B cell (primary cell): ENCODE results near the gene TMEM205. TPM values are rescaled to one million over a fixed set of nuclear protein-coding genes. Genes with fewer than 3 reads are reported as not detected.

Experiments
- ATAC-seq: fragments of 200-7000 bp; cut with Tn5 transposase; one replicate; pipeline ENCODE4 v1.10.0; 2021; ENCODE audit warnings: low read depth, mild to moderate bottlenecking, moderate number of reproducible peaks, moderate library complexity
- CTCF ChIA-PET: fragments of 350-600 bp; sonication (Branson Sonifier 250); formaldehyde crosslinking; loops from one replicate; lab custom pipeline; 2021; ENCODE audit warnings: antibody characterized with exemption, inconsistent platforms; lab: Charles Lee
- POLR2A ChIA-PET: fragments of 350-600 bp; sonication (Branson Sonifier 250); formaldehyde crosslinking; loops from one replicate; lab custom pipeline; 2021; ENCODE audit warnings: antibody characterized with exemption; lab: Charles Lee
- DNase-seq: peaks from one replicate; pipeline ENCODE4 v3.0.0; 2013
- H2AFZ ChIP-seq: 2 replicates; pipeline ENCODE4 v1.6.1; 2012; ENCODE audit warnings: mild to moderate bottlenecking, low read depth, low read length; ENCODE audit not compliant: insufficient read depth, poor library complexity, severe bottlenecking
- H3K27ac ChIP-seq, 2 donors: 1 replicate in 1 of 2; 2 replicates in 1 of 2; pipeline ENCODE4 v1.5.1; 2012 to 2013; ENCODE audit warnings: low read length in 2 of 2, mild to moderate bottlenecking in 2 of 2, moderate library complexity in 1 of 2
- H3K27me3 ChIP-seq, 4 experiments: fragments of 200-600 bp in 1 of 4; sonication (generic) in 1 of 4; replicated peaks in 1 of 4; 1 replicate in 2 of 4; 2 replicates in 2 of 4; pipeline versions ENCODE4 v1.6.1 to v1.7.0; 2013 to 2016; ENCODE audit warnings: low read length in 3 of 4, mild to moderate bottlenecking in 2 of 4, mixed read lengths in 1 of 4, moderate library complexity in 1 of 4; ENCODE audit not compliant: insufficient read depth in 4 of 4, control insufficient read depth in 3 of 4; ENCODE audit errors: control extremely low read depth in 1 of 4
- H3K36me3 ChIP-seq, 2 experiments: replicated peaks in 1 of 2; 1 replicate in 1 of 2; 2 replicates in 1 of 2; pipeline versions ENCODE4 v1.6.1 to v1.7.1; 2013; ENCODE audit warnings: low read length in 1 of 2; ENCODE audit not compliant: insufficient read depth in 2 of 2, control insufficient read depth in 1 of 2; ENCODE audit errors: control extremely low read depth in 1 of 2, extremely low read depth in 1 of 2
- H3K4me1 ChIP-seq, 2 donors: fragments of 200-600 bp in 1 of 2; sonication (generic) in 1 of 2; 1 replicate in 1 of 2; 2 replicates in 1 of 2; pipeline versions ENCODE4 v1.5.1 to v1.6.1; 2013 to 2017; ENCODE audit warnings: low read length in 2 of 2; ENCODE audit not compliant: control insufficient read depth in 2 of 2, insufficient read depth in 2 of 2
- H3K4me2 ChIP-seq: replicated peaks from 2 replicates; pipeline ENCODE3; 2012; ENCODE audit warnings: mild to moderate bottlenecking, low read depth, low read length; ENCODE audit not compliant: poor library complexity, severe bottlenecking
- H3K4me3 ChIP-seq, 5 experiments: fragments of 200-600 bp in 1 of 5; sonication (generic) in 1 of 5; 1 replicate in 3 of 5; 2 replicates in 2 of 5; pipeline versions ENCODE4 v1.5.1 to v1.7.0; 2011 to 2016; ENCODE audit warnings: low read length in 4 of 5, mild to moderate bottlenecking in 4 of 5, low read depth in 2 of 5, control low read depth in 1 of 5, moderate library complexity in 1 of 5; ENCODE audit not compliant: insufficient read depth in 1 of 5; ENCODE audit errors: control extremely low read depth in 1 of 5, extremely low read depth in 1 of 5
- H3K79me2 ChIP-seq: fragments of 200-600 bp; sonication (generic); one replicate; pipeline ENCODE4 v1.6.0; 2016; ENCODE audit warnings: low read length; ENCODE audit not compliant: control insufficient read depth, insufficient read depth
- H3K9ac ChIP-seq: fragments of 200-600 bp; sonication (generic); 2 replicates; pipeline ENCODE4 v1.6.1; 2017; ENCODE audit warnings: mild to moderate bottlenecking, low read length, moderate library complexity
- H3K9me3 ChIP-seq, 3 donors: one replicate each; pipeline versions ENCODE4 v1.6.1 to v1.7.1; 2013; ENCODE audit warnings: low read length in 2 of 3; ENCODE audit not compliant: control insufficient read depth in 2 of 3, insufficient read depth in 1 of 3; ENCODE audit errors: control extremely low read depth in 1 of 3
- H4K20me1 ChIP-seq: 2 replicates; pipeline ENCODE4 v1.6.0; 2012; ENCODE audit warnings: mild to moderate bottlenecking, low read length; ENCODE audit not compliant: insufficient read depth, control insufficient read depth, poor library complexity, severe bottlenecking
- H3K27ac Mint-ChIP-seq: one replicate; pipeline ENCODE4 v1.8.0; 2021; ENCODE audit warnings: mixed read lengths
- H3K27me3 Mint-ChIP-seq: one replicate; pipeline ENCODE4 v1.8.0; 2021; ENCODE audit warnings: mixed read lengths
- H3K4me1 Mint-ChIP-seq: one replicate; pipeline ENCODE4 v1.8.0; 2021; ENCODE audit warnings: mixed read lengths
- H3K4me3 Mint-ChIP-seq: one replicate; pipeline ENCODE4 v1.8.0; 2021; ENCODE audit warnings: mixed read lengths
- H3K9me3 Mint-ChIP-seq: one replicate; pipeline ENCODE4 v1.8.0; 2022; ENCODE audit warnings: mixed read lengths; ENCODE audit not compliant: insufficient read depth
- EZH2 ChIP-seq: IDR thresholded peaks from 2 replicates; pipeline ENCODE4 v1.6.1; 2012; ENCODE audit warnings: borderline replicate concordance, low read depth, mild to moderate bottlenecking, moderate library complexity, low read length; ENCODE audit not compliant: insufficient read depth, poor library complexity, severe bottlenecking
- WGBS: methylation state at CpG from one replicate; pipeline ENCODE4 v1.1.5; 2013; ENCODE audit warnings: missing lambda C conversion rate; ENCODE audit not compliant: insufficient coverage; 5-methylcytosine and 5-hydroxymethylcytosine counted together
- intact Hi-C: fragments of 100-400 bp; cut with micrococcal nuclease; formaldehyde crosslinking; loops from one replicate; pipeline ENCODE4 v1.10.0; 2022
- polyA plus RNA-seq: library from polyadenylated mRNA; depleted of rRNA; stranded (reverse); fragments of >200 nt; gene quantifications from 2 replicates; pipeline ENCODE4 v1.2.3, GENCODE V29; 2012
- total RNA-seq, 2 donors: library from RNA; stranded (reverse); fragments of 120-200 nt in 1 of 2; gene quantifications; 1 replicate in 1 of 2; 2 replicates in 1 of 2; pipeline versions ENCODE4 v1.2.3 to v1.2.4, GENCODE V29; 2013 to 2022
- TF ChIP-seq, protein P1 (sequence below): fragments of 200-600 bp; IDR thresholded peaks from one replicate; pipeline ENCODE4 v1.8.0; 2022; ENCODE audit warnings: antibody characterized with exemption, mild to moderate bottlenecking

The TMEM205 gene
- total and polyA plus RNA-seq, 2 donors (not counting 1 experiment from before 2014, with no cell fraction given) = 48.5 to 152 TPM

DNA sequence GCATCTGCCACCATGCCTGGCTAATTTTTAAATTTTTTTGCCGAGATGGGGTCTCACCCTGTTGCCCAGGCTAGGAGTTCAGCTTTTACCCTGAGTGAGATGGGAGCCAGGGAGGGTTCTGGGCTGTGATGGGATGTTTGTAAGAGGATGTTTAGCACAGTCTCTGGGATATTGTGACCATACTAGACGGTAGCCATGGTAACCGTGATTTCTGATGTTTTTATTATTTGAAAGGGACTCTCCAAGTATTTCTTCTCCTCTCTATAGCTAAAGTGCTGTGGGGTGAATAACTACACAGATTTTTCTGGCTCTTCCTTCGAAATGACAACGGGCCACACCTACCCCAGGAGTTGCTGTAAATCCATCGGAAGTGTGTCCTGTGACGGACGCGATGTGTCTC, 39.7 kb downstream of the TMEM205 start:
- no peak overlapping the region for H3K27ac ChIP-seq
- H3K4me3 ChIP-seq = no peak overlapping the region
- Mint-ChIP-seq H3K4me1 (no peaks in the 10 kb centered on the region), H3K27ac (no peak overlapping the region), H3K4me3 (no peak overlapping the region), H3K27me3 (peaks cover 12% of the 10 kb centered on the region), H3K9me3 (no peaks in the 10 kb centered on the region)
- WGBS = 76% methylated on average over 3 of the region's 9 CpGs
- H3K36me3 ChIP-seq = no peaks in the 10 kb centered on the region
- H2AFZ ChIP-seq = no peak overlapping the region
- TF ChIP-seq, protein P1, sequence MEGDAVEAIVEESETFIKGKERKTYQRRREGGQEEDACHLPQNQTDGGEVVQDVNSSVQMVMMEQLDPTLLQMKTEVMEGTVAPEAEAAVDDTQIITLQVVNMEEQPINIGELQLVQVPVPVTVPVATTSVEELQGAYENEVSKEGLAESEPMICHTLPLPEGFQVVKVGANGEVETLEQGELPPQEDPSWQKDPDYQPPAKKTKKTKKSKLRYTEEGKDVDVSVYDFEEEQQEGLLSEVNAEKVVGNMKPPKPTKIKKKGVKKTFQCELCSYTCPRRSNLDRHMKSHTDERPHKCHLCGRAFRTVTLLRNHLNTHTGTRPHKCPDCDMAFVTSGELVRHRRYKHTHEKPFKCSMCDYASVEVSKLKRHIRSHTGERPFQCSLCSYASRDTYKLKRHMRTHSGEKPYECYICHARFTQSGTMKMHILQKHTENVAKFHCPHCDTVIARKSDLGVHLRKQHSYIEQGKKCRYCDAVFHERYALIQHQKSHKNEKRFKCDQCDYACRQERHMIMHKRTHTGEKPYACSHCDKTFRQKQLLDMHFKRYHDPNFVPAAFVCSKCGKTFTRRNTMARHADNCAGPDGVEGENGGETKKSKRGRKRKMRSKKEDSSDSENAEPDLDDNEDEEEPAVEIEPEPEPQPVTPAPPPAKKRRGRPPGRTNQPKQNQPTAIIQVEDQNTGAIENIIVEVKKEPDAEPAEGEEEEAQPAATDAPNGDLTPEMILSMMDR = no peak
- TF ChIP-seq EZH2 = no peak
- H3K27me3 ChIP-seq = peaks cover 0 to 2% (median 0%) of the 10 kb centered on the region in 4 experiments
- ChIA-PET CTCF (no interaction called here), POLR2A (no interaction called here)
- H3K9ac ChIP-seq = no peak overlapping the region
- no peak for DNase-seq
- H4K20me1 ChIP-seq = no peaks in the 10 kb centered on the region
- H3K4me1 ChIP-seq = no peaks in the 10 kb centered on the region
- H3K79me2 ChIP-seq = no peaks in the 10 kb centered on the region
- intact Hi-C loops = no loop called here
- no peak overlapping the region for H3K4me2 ChIP-seq
- peaks cover 0 to 5% (median 0%) of the 10 kb centered on the region in 3 donors for H3K9me3 ChIP-seq
- no peak for ATAC-seq

GRCh38 chr19:11304936-11305335, 41.1 kb downstream of the TMEM205 start:
- CTCF ChIA-PET = interaction anchor here (0.6 to 1.5 kb wide), 2 partner anchors 18 to 368 kb away, joined by 3 read pairs; no protein-coding TSS in a partner anchor
- H3K27ac Mint-ChIP-seq = no peak overlapping the region
- TF ChIP-seq EZH2 = no peak
- TF ChIP-seq, protein P1 = no peak
- Histone ChIP-seq H2AFZ (no peak overlapping the region), H3K79me2 (no peaks in the 10 kb centered on the region), H3K4me3 (no peak overlapping the region), H3K27me3 (peaks cover 0 to 2% (median 0%) of the 10 kb centered on the region in 4 experiments), H3K9me3 (peaks cover 0 to 3% (median 0%) of the 10 kb centered on the region in 3 donors), H4K20me1 (no peaks in the 10 kb centered on the region), H3K36me3 (no peaks in the 10 kb centered on the region), H3K9ac (no peak overlapping the region), H3K4me2 (no peak overlapping the region), H3K4me1 (no peaks in the 10 kb centered on the region), H3K27ac (no peak overlapping the region)
- H3K9me3 Mint-ChIP-seq = no peaks in the 10 kb centered on the region
- ATAC-seq = no peak
- no peak overlapping the region for H3K4me3 Mint-ChIP-seq
- H3K27me3 Mint-ChIP-seq = peaks cover 19% of the 10 kb centered on the region
- no peaks in the 10 kb centered on the region for H3K4me1 Mint-ChIP-seq
- POLR2A ChIA-PET = no interaction called here
- 100% methylated on average over 3 of the region's 5 CpGs for WGBS
- intact Hi-C loops = no loop called here
- DNase-seq = no peak
